PC-3 (cell line): Measurements from ENCODE around the gene CEP104. TPM values are rescaled to one million over a fixed set of nuclear protein-coding genes. Genes with fewer than 3 reads are reported as not detected.

Experiments used
- ATAC-seq: fragments of 200-7000 bp; cut with Tn5 transposase; 2 replicates; pipeline ENCODE4 v1.9.1; 2020; ENCODE audit warnings: mild to moderate bottlenecking, moderate library complexity
- BruUV-seq: library from RNA; stranded (reverse); fragments of 400-500 nt; replicated peaks from 2 replicates; lab custom pipeline; 2021; lab: Mats Ljungman, UMichigan
- CTCF ChIA-PET: fragments of 300-600 bp; sonication (Branson Sonifier 250); formaldehyde crosslinking; loops from one replicate; lab custom pipeline; 2022; ENCODE audit warnings: antibody characterized with exemption; lab: Charles Lee
- POLR2A ChIA-PET: fragments of 300-600 bp; sonication (Branson Sonifier 250); formaldehyde crosslinking; loops from one replicate; lab custom pipeline; 2022; ENCODE audit warnings: antibody characterized with exemption; ENCODE audit not compliant: unreplicated experiment; lab: Charles Lee
- DNase-seq: peaks from one replicate; pipeline ENCODE4 v3.0.0-alpha.2; 2015
- H2AFZ ChIP-seq: fragments of 300-600 bp; sonication (generic); 2 replicates; pipeline ENCODE4 v1.6.0; 2016; ENCODE audit warnings: antibody characterized with exemption, low read length
- H3F3A ChIP-seq: fragments of 300-600 bp; sonication (generic); one replicate; pipeline ENCODE4 v1.6.0; 2017; ENCODE audit warnings: antibody characterized with exemption, low read length, control low read depth, mild to moderate bottlenecking; ENCODE audit not compliant: unreplicated experiment
- H3K27ac ChIP-seq: fragments of 300-600 bp; sonication (generic); 2 replicates; pipeline ENCODE4 v1.5.1; 2016; ENCODE audit warnings: mild to moderate bottlenecking, low read length
- H3K27me3 ChIP-seq: fragments of 300-600 bp; sonication (generic); 2 replicates; pipeline ENCODE4 v1.6.1; 2016; ENCODE audit warnings: low read length, mixed read lengths
- H3K36me3 ChIP-seq: fragments of 300-600 bp; sonication (generic); 2 replicates; pipeline ENCODE4 v1.6.1; 2016; ENCODE audit warnings: low read depth, mixed run types, low read length, mixed read lengths
- H3K4me1 ChIP-seq: fragments of 300-600 bp; sonication (generic); 2 replicates; pipeline ENCODE4 v1.5.1; 2016; ENCODE audit warnings: low read length; ENCODE audit not compliant: insufficient read depth
- H3K4me2 ChIP-seq: fragments of 300-600 bp; sonication (generic); 2 replicates; pipeline ENCODE4 v1.6.0; 2016; ENCODE audit warnings: low read length
- H3K4me3 ChIP-seq: fragments of 300-600 bp; sonication (generic); 2 replicates; pipeline ENCODE4 v1.5.1; 2016; ENCODE audit warnings: mild to moderate bottlenecking, low read length, mixed read lengths
- H3K79me2 ChIP-seq: fragments of 300-600 bp; sonication (generic); 2 replicates; pipeline ENCODE4 v1.6.1; 2017; ENCODE audit warnings: low read length, mixed read lengths
- H3K9ac ChIP-seq: fragments of 300-600 bp; sonication (generic); 2 replicates; pipeline ENCODE4 v1.6.0; 2016; ENCODE audit warnings: mild to moderate bottlenecking, low read length
- H3K9me2 ChIP-seq: fragments of 300-600 bp; sonication (generic); replicated peaks from 2 replicates; pipeline ENCODE4 v1.6.1; 2016; ENCODE audit warnings: mixed run types, low read length, mixed read lengths
- H3K9me3 ChIP-seq: fragments of 300-600 bp; sonication (generic); 2 replicates; pipeline ENCODE4 v1.6.1; 2016; ENCODE audit warnings: low read length, mixed read lengths
- H4K20me1 ChIP-seq: fragments of 300-600 bp; sonication (generic); 2 replicates; pipeline ENCODE4 v1.6.1; 2016; ENCODE audit warnings: low read length, mixed read lengths
- EZH2 ChIP-seq: fragments of 300-600 bp; sonication (generic); IDR thresholded peaks from one replicate; pipeline ENCODE4 v1.6.1; 2017; ENCODE audit warnings: antibody characterized with exemption, mild to moderate bottlenecking, low read length; ENCODE audit not compliant: unreplicated experiment
- EZH2phosphoT487 ChIP-seq: fragments of 300-600 bp; sonication (generic); IDR thresholded peaks from 2 replicates; pipeline ENCODE4 v1.6.1; 2018; ENCODE audit warnings: mild to moderate bottlenecking, antibody characterized with exemption, low read length, borderline replicate concordance
- intact Hi-C: fragments of 100-400 bp; cut with micrococcal nuclease; formaldehyde crosslinking; loops from 2 replicates; pipeline ENCODE4 v1.9.0; 2023
- total RNA-seq: library from RNA; depleted of rRNA; stranded (reverse); fragments of >200 nt; gene quantifications from 2 replicates; pipeline ENCODE4 v1.2.3, GENCODE V29; 2014; rRNA removed
- TF ChIP-seq, protein P1 (sequence below): fragments of 300-600 bp; sonication (generic); conservative IDR thresholded peaks from 2 replicates; pipeline ENCODE4 v1.5.1; 2017; ENCODE audit warnings: antibody characterized with exemption, low read depth, mild to moderate bottlenecking, low read length

The CEP104 gene
- total RNA-seq, 1 experiment from 2014 or later = 64.1 TPM

DNA sequence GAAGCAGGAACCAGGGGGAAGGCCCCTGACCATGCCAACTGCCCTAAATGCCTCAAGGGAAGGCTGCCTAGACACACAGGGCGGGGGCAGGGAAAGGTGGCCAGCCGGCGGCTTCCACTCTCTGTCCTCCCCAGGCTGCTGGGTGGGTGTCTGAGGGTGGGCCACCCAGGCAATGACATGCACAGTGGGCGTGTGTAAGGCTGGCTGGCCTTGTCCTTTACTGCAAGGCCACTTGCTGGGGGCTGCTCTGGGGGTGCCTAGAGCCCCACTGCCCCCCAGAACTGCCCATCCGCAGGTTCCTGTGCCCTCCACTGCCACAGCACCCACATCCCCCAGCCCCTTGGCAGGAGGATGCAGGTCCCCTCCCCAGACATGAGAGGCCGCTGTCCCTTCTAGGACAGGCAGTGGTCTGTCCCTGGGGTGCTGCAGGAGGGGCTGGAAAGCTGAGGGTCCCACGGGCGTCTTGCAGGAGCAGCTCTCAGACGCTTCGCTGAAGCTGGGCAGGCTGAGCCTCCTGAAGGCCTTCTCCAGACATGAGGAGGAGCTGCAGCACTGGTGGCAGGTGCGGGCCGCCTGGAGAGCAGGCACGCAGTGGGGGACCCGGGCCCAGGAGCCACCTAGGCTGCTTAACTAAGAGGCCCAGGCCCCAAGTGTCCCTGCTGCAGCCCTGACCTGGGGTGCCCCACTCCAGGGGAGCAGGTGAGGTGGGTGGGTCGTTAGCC is 94.7 kb downstream of the CEP104 start:
- Histone ChIP-seq H3K9ac (no peak overlapping the region), H3K4me1 (no peaks in the 10 kb centered on the region), H3K4me3 (no peak overlapping the region), H3K27ac (no peak overlapping the region), H3K27me3 (peaks cover 81% of the 10 kb centered on the region), H2AFZ (no peak overlapping the region), H3K36me3 (no peaks in the 10 kb centered on the region), H3K4me2 (no peak overlapping the region), H4K20me1 (no peaks in the 10 kb centered on the region), H3F3A (no peaks in the 10 kb centered on the region), H3K9me3 (no peaks in the 10 kb centered on the region), H3K79me2 (no peaks in the 10 kb centered on the region), H3K9me2 (no peaks in the 10 kb centered on the region)
- DNase-seq (no peak), ATAC-seq (no peak)
- BruUV-seq = no TSS peak
- TF ChIP-seq EZH2 (no peak), EZH2phosphoT487 (no peak)
- TF ChIP-seq, protein P1, sequence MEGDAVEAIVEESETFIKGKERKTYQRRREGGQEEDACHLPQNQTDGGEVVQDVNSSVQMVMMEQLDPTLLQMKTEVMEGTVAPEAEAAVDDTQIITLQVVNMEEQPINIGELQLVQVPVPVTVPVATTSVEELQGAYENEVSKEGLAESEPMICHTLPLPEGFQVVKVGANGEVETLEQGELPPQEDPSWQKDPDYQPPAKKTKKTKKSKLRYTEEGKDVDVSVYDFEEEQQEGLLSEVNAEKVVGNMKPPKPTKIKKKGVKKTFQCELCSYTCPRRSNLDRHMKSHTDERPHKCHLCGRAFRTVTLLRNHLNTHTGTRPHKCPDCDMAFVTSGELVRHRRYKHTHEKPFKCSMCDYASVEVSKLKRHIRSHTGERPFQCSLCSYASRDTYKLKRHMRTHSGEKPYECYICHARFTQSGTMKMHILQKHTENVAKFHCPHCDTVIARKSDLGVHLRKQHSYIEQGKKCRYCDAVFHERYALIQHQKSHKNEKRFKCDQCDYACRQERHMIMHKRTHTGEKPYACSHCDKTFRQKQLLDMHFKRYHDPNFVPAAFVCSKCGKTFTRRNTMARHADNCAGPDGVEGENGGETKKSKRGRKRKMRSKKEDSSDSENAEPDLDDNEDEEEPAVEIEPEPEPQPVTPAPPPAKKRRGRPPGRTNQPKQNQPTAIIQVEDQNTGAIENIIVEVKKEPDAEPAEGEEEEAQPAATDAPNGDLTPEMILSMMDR = no peak
- intact Hi-C loops = no loop called here
- CTCF ChIA-PET = no interaction called here
- POLR2A ChIA-PET = no interaction called here

Other genes starting within 250 kb of the CEP104 start
- 32.5 and 40.1 TPM in 2 replicates for gene MEGF6, start 245.7 kb downstream of the CEP104 start, total RNA-seq
- 32.0 and 44.5 TPM in 2 replicates for gene TPRG1L, start 232.2 kb downstream of the CEP104 start, total RNA-seq
- 57.2 and 67.8 TPM in 2 replicates for gene WRAP73, start 207.1 kb downstream of the CEP104 start, total RNA-seq
- gene TP73, start 204.7 kb downstream of the CEP104 start, total RNA-seq = 2.5 and 2.6 TPM in 2 replicates
- not detected in 2 replicates for gene CCDC27, start 104.8 kb downstream of the CEP104 start, total RNA-seq
- gene SMIM1, start 84.5 kb downstream of the CEP104 start, total RNA-seq = 10.8 and 14.3 TPM in 2 replicates
- gene LRRC47, start 60.7 kb downstream of the CEP104 start, total RNA-seq = 77.4 and 102 TPM in 2 replicates
- gene DFFB, start 265 bp upstream of the CEP104 start, total RNA-seq = 17.1 and 19.6 TPM in 2 replicates
- gene C1orf174, start 43.1 kb upstream of the CEP104 start, total RNA-seq = 64.2 and 70.9 TPM in 2 replicates